ENCODE data around the gene FAM110C.

The FAM110C gene

DNA sequence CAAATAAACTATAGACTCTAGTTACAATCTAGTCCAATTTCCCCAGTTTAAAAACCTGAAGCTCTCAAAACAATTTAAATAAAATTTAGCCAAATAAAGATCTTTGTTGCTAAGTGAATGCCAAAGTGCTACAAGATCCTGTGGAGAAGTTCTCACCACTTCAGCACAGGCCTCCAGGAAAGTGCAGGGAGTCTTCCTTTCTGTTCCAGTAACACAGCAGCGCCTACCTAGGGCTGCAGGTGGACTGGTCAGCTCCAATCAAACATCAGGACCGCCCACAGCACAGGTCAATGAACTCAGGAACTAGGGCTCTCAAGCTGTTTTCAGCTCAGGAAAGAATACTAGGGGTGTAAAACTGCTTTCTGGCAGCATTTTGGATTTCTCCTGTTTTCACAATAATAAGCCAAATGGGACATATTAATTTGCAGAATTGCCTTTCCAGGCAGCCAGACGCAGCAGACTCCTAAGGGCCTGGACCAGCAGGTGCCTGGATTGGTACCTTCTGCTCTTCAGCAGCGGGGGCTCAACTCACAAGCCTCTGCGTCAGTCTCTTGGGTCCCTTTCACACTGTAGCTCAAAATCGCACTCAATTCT is 1.5 kb downstream of the FAM110C start:
- DNase-seq (ENCODE audit: low read depth): no peak
- no peak overlapping the region for H3K4me3 ChIP-seq (ENCODE audit: low read depth, low read length)
- TF ChIP-seq, protein P1, sequence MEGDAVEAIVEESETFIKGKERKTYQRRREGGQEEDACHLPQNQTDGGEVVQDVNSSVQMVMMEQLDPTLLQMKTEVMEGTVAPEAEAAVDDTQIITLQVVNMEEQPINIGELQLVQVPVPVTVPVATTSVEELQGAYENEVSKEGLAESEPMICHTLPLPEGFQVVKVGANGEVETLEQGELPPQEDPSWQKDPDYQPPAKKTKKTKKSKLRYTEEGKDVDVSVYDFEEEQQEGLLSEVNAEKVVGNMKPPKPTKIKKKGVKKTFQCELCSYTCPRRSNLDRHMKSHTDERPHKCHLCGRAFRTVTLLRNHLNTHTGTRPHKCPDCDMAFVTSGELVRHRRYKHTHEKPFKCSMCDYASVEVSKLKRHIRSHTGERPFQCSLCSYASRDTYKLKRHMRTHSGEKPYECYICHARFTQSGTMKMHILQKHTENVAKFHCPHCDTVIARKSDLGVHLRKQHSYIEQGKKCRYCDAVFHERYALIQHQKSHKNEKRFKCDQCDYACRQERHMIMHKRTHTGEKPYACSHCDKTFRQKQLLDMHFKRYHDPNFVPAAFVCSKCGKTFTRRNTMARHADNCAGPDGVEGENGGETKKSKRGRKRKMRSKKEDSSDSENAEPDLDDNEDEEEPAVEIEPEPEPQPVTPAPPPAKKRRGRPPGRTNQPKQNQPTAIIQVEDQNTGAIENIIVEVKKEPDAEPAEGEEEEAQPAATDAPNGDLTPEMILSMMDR (IDR thresholded peaks at IDR 0.05; ENCODE audit: insufficient read depth, low read depth, low read length, missing control alignments): no peak

DNA sequence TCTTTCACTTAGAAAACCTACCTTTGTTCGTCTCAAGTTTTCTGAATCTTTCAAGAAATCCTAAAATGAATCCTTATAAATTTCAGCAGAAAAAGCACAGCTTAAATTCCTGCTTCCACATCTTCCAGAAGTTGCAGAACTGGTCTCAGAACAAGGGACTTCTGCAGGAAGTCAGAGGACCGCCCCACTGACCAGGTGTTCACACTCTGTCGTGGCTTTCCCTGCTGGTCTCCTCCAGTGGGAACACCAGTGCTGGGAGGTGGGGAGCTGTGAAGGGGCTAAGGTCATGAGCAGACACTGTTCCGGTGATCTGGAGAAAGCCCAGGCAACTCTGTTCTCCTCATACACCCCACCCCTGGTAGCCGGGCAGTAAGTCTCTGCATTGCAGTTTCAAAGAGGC is 3.5 kb downstream of the FAM110C start:
- DNase-seq (ENCODE audit: low read depth): no peak
- TF ChIP-seq, protein P1 (IDR thresholded peaks at IDR 0.05; ENCODE audit: insufficient read depth, low read depth, low read length, missing control alignments): no peak
- no peak overlapping the region for H3K4me3 ChIP-seq (ENCODE audit: low read depth, low read length)

DNA sequence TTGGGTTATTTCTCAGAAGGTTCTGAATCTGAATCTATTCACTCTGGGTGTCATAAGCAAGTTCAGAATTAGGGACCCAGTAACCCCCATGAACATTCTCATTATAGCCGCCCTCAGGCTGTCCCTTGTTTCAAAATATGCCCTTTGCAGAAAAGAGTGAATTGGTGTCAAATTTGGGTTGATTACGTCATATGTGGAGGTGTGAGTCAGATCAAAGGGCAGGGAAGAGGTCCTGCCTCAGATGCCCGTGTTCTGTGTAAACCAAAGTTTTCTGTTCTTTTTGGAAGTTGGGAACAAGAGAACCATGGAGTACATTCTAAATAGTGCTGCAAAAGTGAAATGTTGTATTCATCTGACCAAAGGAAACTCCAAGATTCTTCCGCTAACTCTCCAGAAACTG is 5.8 kb downstream of the FAM110C start:
- no peak for DNase-seq (ENCODE audit: low read depth)
- no peak overlapping the region for H3K4me3 ChIP-seq (ENCODE audit: low read depth, low read length)
- TF ChIP-seq, protein P1 (IDR thresholded peaks at IDR 0.05; ENCODE audit: insufficient read depth, low read depth, low read length, missing control alignments): no peak

DNA sequence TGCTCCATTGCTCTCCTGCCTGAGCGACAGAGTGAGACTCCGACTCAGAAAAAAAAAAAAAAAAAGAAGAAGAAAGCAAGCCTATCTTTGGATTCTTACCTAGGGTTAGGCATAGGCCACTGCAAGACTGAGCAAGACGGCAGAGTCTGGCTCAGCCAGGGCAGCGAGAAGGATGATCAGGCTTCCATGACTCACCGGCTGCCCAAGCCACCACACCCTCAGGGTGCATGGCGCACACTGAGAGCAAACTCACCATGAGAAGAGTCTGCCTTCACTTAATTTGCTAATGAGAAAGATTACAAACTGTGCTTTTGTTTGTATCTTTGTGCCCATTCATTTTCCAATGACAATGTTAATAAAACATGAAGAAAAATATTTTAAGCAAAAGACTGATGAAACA is 8.2 kb downstream of the FAM110C start:
- TF ChIP-seq, protein P1 (IDR thresholded peaks at IDR 0.05; ENCODE audit: insufficient read depth, low read depth, low read length, missing control alignments): no peak
- H3K4me3 ChIP-seq (ENCODE audit: low read depth, low read length): no peak overlapping the region
- DNase-seq (ENCODE audit: low read depth): no peak

DNA sequence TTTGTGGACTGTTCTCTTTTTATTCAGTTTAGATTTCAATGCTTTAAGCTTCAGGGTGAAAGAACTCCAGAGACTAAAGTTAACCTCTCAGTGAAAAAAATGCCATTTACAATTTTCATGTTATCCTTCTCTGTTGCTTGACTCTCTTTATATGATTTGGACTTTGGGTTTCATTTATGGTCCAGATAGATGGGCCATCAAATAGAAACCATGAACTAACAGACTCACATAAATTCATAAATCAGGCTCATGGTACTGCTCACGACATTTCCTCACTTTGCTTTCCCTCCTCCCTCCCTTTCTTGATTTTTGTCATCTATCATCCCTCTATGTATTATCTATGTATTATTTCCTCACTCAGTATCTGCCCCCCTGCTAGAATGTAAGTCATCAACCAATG is 10.0 kb downstream of the FAM110C start:
- H3K4me3 ChIP-seq (ENCODE audit: low read depth, low read length): no peak overlapping the region
- no peak for DNase-seq (ENCODE audit: low read depth)
- TF ChIP-seq, protein P1 (IDR thresholded peaks at IDR 0.05; ENCODE audit: insufficient read depth, low read depth, low read length, missing control alignments): no peak

DNA sequence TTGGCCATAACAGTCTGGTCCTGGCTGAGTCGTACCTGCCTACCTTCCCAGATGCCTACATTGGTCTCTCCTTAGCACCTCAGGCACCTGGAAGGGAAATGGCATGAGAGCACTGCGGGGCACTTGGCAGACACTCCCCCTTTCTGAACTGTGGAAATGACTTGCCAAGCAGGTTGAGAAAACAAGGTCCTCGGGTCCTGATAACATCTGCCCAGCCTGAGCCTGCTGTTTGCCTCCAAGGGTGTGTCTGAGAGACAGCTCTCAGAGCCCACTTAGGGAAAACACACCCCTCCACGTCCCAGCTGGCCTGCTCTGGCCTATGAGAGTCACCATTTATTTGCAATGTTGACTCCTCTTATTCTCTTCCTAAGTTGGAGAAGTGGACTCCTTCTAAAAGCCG is 10.5 kb downstream of the FAM110C start:
- H3K4me3 ChIP-seq (ENCODE audit: low read depth, low read length): no peak overlapping the region
- no peak for DNase-seq (ENCODE audit: low read depth)
- TF ChIP-seq, protein P1 (IDR thresholded peaks at IDR 0.05; ENCODE audit: insufficient read depth, low read depth, low read length, missing control alignments): no peak

DNA sequence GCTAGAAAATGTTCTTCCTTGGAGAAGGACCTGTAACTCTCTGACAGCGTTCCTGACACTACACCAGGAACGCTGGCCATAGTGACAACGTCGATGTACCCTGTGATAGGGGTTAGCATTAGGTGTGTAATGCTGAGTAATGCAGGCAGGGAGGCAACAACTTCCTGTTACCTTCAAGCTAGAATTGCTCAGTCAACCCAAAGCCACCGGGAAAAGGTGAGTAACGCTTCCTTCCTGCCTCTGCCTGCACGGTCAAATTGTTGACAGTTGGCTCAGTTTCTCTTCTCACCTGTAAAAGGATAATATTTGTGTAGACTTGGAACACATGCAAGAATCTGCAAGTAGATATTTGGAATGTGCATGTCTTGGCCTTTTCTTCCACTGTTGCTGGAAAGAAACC is 12.7 kb downstream of the FAM110C start:
- TF ChIP-seq, protein P1 (IDR thresholded peaks at IDR 0.05; ENCODE audit: insufficient read depth, low read depth, low read length, missing control alignments): no peak
- no peak for DNase-seq (ENCODE audit: low read depth)
- H3K4me3 ChIP-seq (ENCODE audit: low read depth, low read length): no peak overlapping the region
